HepG2 (cell line): ENCODE results near the gene PDE9A. TPM values are rescaled to one million over a fixed set of nuclear protein-coding genes. Genes with fewer than 3 reads are reported as not detected.

Experiments
- FOXA3 ChIP-seq: IDR thresholded peaks from 2 replicates; pipeline ENCODE4 v1.6.1; 2016; ENCODE audit warnings: missing genetic modification reagents, missing compliant biosample characterization
- HNF4G ChIP-seq, 2 experiments: sonication (generic) in 1 of 2; formaldehyde crosslinking in 1 of 2; IDR thresholded peaks; 2 replicates each; pipeline versions ENCODE4 v1.4.0 to v1.6.1; 2011 to 2020; ENCODE audit warnings: borderline replicate concordance in 2 of 2, low read depth in 2 of 2, mild to moderate bottlenecking in 2 of 2, low read length in 1 of 2, missing genetic modification reagents in 1 of 2, moderate library complexity in 1 of 2
- IKZF1 ChIP-seq: fragments of 450-650 bp; IDR thresholded peaks from 2 replicates; pipeline ENCODE4 v1.7.1; 2016
- MIXL1 ChIP-seq: IDR thresholded peaks from 2 replicates; pipeline ENCODE4 v1.6.1; 2016
- MXD4 ChIP-seq: IDR thresholded peaks from 2 replicates; pipeline ENCODE4 v1.6.1; 2016; ENCODE audit warnings: mild to moderate bottlenecking, missing biosample characterization, missing genetic modification reagents
- NFIC ChIP-seq: IDR thresholded peaks from 2 replicates; pipeline ENCODE4 v1.6.1; 2012; ENCODE audit warnings: mild to moderate bottlenecking, low read length, inconsistent platforms
- PITX1 ChIP-seq: sonication (generic); formaldehyde crosslinking; IDR thresholded peaks from 2 replicates; pipeline ENCODE4 v1.5.1; 2020; ENCODE audit warnings: mild to moderate bottlenecking, missing genetic modification reagents
- TBX2 ChIP-seq: sonication (generic); formaldehyde crosslinking; IDR thresholded peaks from 2 replicates; pipeline ENCODE4 v1.5.0; 2020; ENCODE audit warnings: missing genetic modification reagents, mild to moderate bottlenecking, borderline replicate concordance
- U2AF1 ChIP-seq: fragments of 200-400 bp; formaldehyde crosslinking; optimal IDR thresholded peaks from 2 replicates; pipeline ENCODE3; 2017; ENCODE audit warnings: mild to moderate bottlenecking, low read depth, low read length
- ZBTB21 ChIP-seq: sonication (generic); formaldehyde crosslinking; IDR thresholded peaks from 2 replicates; pipeline ENCODE4 v1.4.0; 2020; ENCODE audit warnings: missing genetic modification reagents
- ZNF235 ChIP-seq: sonication (generic); formaldehyde crosslinking; IDR thresholded peaks from 2 replicates; pipeline ENCODE4 v1.8.1; 2023; ENCODE audit warnings: mild to moderate bottlenecking, missing genetic modification reagents, borderline replicate concordance
- ZNF616 ChIP-seq: sonication (generic); formaldehyde crosslinking; IDR thresholded peaks from 2 replicates; pipeline ENCODE4 v1.5.0; 2020; ENCODE audit warnings: low read depth, mild to moderate bottlenecking, missing genetic modification reagents
- ZNF629 ChIP-seq: sonication (generic); formaldehyde crosslinking; conservative IDR thresholded peaks from 2 replicates; pipeline ENCODE4 v1.5.0; 2020; ENCODE audit warnings: missing genetic modification reagents
- ZNF652 ChIP-seq: IDR thresholded peaks from 2 replicates; pipeline ENCODE4 v1.6.1; 2016; ENCODE audit warnings: low read depth, borderline replicate concordance
- ZNF660 ChIP-seq: sonication (generic); formaldehyde crosslinking; IDR thresholded peaks from 2 replicates; pipeline ENCODE4 v1.5.1; 2020; ENCODE audit warnings: mild to moderate bottlenecking, low read depth, missing genetic modification reagents, borderline replicate concordance
- polyA plus RNA-seq, 8 experiments: library from polyadenylated mRNA; depleted of rRNA in 3 of 8; stranded (reverse) in 7 of 8; unstranded in 1 of 8; fragments of >200 nt; fragmentation: Illumina TruSeq in 4 of 8; extraction: Trizol in 4 of 8; gene quantifications; 2 replicates each; pipeline versions ENCODE4 v1.2.1 to v1.2.3, GENCODE V29; 2011 to 2016; ENCODE audit warnings: low read depth in 4 of 8, missing spikeins in 1 of 8, mixed read lengths in 1 of 8; ENCODE audit not compliant: insufficient read depth in 1 of 8
- total RNA-seq, 5 experiments: library from RNA; depleted of rRNA; stranded (reverse); fragments of >200 nt; fragmentation: Illumina TruSeq; extraction: Trizol; gene quantifications; 2 replicates each; pipeline ENCODE4 v1.2.3, GENCODE V29; 2016; ENCODE audit warnings: low read depth in 1 of 5
- TF ChIP-seq, protein P1 (sequence below): IDR thresholded peaks from 2 replicates; pipeline ENCODE4 v1.6.1; 2012; ENCODE audit warnings: inconsistent platforms
- TF ChIP-seq, protein P2 (sequence below): sonication (generic); formaldehyde crosslinking; IDR thresholded peaks from 2 replicates; pipeline ENCODE4 v1.4.0; 2020; ENCODE audit warnings: mild to moderate bottlenecking, missing genetic modification reagents
- TF ChIP-seq, protein P3 (sequence below): sonication (generic); formaldehyde crosslinking; IDR thresholded peaks from 2 replicates; pipeline ENCODE4 v1.4.0; 2020; ENCODE audit warnings: missing genetic modification reagents
- TF ChIP-seq, protein P4 (sequence below), 2 experiments: sonication (generic) in 1 of 2; formaldehyde crosslinking in 1 of 2; IDR thresholded peaks; 2 replicates each; pipeline versions ENCODE4 v1.5.1 to v1.6.1; 2011 to 2020; ENCODE audit warnings: borderline replicate concordance in 1 of 2, low read depth in 1 of 2, low read length in 1 of 2, mild to moderate bottlenecking in 1 of 2, missing genetic modification reagents in 1 of 2, moderate library complexity in 1 of 2
- TF ChIP-seq, protein P5 (sequence below): sonication (generic); formaldehyde crosslinking; IDR thresholded peaks from 2 replicates; pipeline ENCODE4 v1.4.0; 2020; ENCODE audit warnings: mild to moderate bottlenecking, missing genetic modification reagents, borderline replicate concordance
- TF ChIP-seq, protein P6 (sequence below): IDR thresholded peaks from 2 replicates; pipeline ENCODE4 v1.6.1; 2018; ENCODE audit warnings: missing genetic modification reagents, mild to moderate bottlenecking, missing compliant biosample characterization

The PDE9A gene
- total and polyA plus RNA-seq, 2 of the 13 experiments (the other 11 are each of a cell fraction or from before 2014, with no cell fraction given), result 4.6 to 19.7 TPM

DNA sequence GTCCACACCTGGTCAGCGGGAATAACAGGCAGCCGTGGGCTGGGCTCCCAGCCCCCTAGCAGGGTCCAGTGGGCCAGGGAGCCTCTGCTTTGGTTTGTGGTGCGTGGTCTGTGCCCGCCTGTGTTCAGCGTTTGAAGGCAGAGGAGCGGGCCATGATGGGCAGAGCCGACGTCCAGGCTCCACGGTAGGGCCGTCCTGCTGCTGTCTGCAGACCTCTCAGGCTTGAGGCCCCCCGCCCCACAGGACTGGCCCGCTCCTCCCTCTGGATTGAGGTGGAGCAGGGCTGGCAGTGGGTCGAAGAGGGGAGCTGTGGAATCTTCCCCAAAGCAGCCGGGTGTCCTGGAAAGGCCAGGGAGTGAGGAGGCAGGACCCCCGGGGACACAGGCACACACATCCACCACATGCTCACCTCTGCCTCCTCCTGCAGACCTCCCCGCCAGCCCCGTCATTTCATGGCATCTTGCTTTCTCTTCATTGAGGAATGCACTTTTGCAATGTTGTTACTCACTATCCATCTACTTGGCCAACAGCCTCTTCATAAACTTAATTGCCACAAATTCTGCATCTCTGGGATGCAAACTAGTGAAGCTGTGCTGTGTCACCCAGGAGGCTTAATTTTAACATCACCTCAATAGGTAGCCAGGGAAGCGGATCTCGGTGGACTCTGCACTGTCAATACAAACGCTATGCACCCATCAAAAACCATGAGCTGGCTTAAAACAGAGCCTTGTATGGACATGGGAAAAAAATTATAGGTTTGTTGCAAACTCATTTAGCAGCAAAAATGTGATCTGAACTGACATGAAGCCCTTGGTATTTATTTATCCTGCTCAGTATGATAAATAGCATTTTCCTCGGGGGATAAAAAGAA lies 85.9 kb downstream of the PDE9A start (continued):
- TF ChIP-seq, protein P1, sequence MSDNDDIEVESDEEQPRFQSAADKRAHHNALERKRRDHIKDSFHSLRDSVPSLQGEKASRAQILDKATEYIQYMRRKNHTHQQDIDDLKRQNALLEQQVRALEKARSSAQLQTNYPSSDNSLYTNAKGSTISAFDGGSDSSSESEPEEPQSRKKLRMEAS, result no peak
- TF ChIP-seq, protein P2, sequence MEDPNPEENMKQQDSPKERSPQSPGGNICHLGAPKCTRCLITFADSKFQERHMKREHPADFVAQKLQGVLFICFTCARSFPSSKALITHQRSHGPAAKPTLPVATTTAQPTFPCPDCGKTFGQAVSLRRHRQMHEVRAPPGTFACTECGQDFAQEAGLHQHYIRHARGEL (CRISPR knock-in tag), result no peak
- TF ChIP-seq MXD4 (CRISPR knock-in tag), result no peak
- no peak for TF ChIP-seq ZNF629 (CRISPR knock-in tag)
- TF ChIP-seq IKZF1, result no peak
- no peak for TF ChIP-seq ZNF660 (CRISPR knock-in tag)
- no peak for TF ChIP-seq ZNF616
- TF ChIP-seq, protein P3, sequence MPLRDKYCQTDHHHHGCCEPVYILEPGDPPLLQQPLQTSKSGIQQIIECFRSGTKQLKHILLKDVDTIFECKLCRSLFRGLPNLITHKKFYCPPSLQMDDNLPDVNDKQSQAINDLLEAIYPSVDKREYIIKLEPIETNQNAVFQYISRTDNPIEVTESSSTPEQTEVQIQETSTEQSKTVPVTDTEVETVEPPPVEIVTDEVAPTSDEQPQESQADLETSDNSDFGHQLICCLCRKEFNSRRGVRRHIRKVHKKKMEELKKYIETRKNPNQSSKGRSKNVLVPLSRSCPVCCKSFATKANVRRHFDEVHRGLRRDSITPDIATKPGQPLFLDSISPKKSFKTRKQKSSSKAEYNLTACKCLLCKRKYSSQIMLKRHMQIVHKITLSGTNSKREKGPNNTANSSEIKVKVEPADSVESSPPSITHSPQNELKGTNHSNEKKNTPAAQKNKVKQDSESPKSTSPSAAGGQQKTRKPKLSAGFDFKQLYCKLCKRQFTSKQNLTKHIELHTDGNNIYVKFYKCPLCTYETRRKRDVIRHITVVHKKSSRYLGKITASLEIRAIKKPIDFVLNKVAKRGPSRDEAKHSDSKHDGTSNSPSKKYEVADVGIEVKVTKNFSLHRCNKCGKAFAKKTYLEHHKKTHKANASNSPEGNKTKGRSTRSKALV (CRISPR knock-in tag), result no peak
- peak; percentile 57; the same call in 1 of the 2 replicates for TF ChIP-seq HNF4G (IDR thresholded peaks at IDR 0.05; ENCODE audit: borderline replicate concordance, low read depth, low read length)
- TF ChIP-seq HNF4G (CRISPR knock-in tag; IDR thresholded peaks at IDR 0.05; ENCODE audit: borderline replicate concordance, low read depth), result peak; percentile 31; the same call in 1 of the 2 replicates
- TF ChIP-seq FOXA3 (CRISPR knock-in tag), result peak; percentile 65
- TF ChIP-seq PITX1 (CRISPR knock-in tag), result no peak; the same call in 1 of the 2 replicates
- no peak for TF ChIP-seq U2AF1
- TF ChIP-seq, protein P4, sequence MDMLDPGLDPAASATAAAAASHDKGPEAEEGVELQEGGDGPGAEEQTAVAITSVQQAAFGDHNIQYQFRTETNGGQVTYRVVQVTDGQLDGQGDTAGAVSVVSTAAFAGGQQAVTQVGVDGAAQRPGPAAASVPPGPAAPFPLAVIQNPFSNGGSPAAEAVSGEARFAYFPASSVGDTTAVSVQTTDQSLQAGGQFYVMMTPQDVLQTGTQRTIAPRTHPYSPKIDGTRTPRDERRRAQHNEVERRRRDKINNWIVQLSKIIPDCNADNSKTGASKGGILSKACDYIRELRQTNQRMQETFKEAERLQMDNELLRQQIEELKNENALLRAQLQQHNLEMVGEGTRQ (IDR thresholded peaks at IDR 0.05; ENCODE audit: low read depth, low read length), result no peak
- TF ChIP-seq, protein P4 (CRISPR knock-in tag; IDR thresholded peaks at IDR 0.05; ENCODE audit: borderline replicate concordance), result no peak
- TF ChIP-seq ZNF652, result no peak
- TF ChIP-seq, protein P5, sequence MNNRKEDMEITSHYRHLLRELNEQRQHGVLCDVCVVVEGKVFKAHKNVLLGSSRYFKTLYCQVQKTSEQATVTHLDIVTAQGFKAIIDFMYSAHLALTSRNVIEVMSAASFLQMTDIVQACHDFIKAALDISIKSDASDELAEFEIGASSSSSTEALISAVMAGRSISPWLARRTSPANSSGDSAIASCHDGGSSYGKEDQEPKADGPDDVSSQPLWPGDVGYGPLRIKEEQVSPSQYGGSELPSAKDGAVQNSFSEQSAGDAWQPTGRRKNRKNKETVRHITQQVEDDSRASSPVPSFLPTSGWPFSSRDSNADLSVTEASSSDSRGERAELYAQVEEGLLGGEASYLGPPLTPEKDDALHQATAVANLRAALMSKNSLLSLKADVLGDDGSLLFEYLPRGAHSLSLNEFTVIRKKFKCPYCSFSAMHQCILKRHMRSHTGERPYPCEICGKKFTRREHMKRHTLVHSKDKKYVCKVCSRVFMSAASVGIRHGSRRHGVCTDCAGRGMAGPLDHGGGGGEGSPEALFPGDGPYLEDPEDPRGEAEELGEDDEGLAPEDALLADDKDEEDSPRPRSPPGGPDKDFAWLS (CRISPR knock-in tag), result no peak
- peak; percentile 29; the same call in 1 of the 2 replicates for TF ChIP-seq TBX2 (CRISPR knock-in tag)
- no peak for TF ChIP-seq ZBTB21 (CRISPR knock-in tag)
- no peak for TF ChIP-seq ZNF235 (CRISPR knock-in tag)
- peak; percentile 15; the same call in 1 of the 2 replicates for TF ChIP-seq MIXL1
- TF ChIP-seq, protein P6, sequence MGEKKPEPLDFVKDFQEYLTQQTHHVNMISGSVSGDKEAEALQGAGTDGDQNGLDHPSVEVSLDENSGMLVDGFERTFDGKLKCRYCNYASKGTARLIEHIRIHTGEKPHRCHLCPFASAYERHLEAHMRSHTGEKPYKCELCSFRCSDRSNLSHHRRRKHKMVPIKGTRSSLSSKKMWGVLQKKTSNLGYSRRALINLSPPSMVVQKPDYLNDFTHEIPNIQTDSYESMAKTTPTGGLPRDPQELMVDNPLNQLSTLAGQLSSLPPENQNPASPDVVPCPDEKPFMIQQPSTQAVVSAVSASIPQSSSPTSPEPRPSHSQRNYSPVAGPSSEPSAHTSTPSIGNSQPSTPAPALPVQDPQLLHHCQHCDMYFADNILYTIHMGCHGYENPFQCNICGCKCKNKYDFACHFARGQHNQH (CRISPR knock-in tag), result no peak
- TF ChIP-seq NFIC, result no peak
